ENCODE measurements around the gene SCN4B. TPM values are rescaled to one million over a fixed set of nuclear protein-coding genes. Genes with fewer than 3 reads are reported as not detected.
"Not testable (repeated sequence)": the region's sequence is repeated elsewhere in the genome, so short reads cannot be mapped to it uniquely, and the experiment has no call there.

Gene SCN4B, protein sequence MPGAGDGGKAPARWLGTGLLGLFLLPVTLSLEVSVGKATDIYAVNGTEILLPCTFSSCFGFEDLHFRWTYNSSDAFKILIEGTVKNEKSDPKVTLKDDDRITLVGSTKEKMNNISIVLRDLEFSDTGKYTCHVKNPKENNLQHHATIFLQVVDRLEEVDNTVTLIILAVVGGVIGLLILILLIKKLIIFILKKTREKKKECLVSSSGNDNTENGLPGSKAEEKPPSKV
- 5.7 TPM for total RNA-seq

DNA sequence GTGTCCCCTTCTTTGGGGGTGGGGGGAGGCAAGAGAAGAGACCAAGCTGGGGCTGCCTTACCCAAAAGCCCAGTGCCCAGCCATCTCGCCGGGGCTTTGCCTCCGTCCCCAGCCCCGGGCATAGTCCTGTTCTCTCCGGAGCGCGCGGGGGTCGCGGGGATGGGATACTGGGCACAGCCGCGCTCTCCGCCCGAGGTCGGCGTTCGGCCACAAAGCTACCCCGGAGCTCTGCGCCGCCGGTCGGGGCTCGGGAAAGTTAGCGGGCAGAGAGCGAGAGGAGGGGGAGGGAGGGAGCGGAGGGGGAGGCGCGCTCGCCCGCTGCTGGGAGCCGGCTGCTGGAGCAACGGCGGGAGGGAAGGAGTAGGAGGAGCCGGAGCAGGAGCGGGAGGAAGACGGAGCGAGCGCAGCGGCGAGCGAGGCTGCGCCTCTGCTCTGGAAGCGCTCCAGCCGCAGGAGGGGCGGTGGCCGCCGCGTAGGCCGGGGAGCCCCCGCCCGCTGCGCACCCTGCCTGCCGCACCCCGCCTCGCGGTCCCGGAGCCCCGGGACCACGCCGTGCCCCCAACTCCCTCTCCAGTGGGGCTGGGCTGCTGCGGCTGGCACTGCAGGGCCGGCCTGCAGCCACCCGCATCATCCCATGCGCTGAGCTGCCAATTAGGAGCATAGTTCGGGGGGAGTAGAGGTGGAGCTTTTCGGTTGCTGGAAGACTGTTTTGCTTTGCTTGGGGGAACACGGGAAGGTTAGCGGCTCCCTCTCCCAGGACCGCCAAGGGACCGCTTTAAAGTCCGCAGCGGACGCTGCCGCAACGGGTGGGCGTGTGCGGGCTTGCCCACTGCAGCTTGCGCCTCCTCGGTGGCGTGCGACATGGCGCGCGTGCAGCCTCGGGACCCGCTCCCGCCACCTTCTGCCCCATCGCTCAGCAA, at the start of gene SCN4B:
SCN4B (minus strand) TSS at position 272 of the 920 bp plus-strand sequence; CDS start at position 122, 150 bp downstream.
- FAIRE-seq = no peak
- DNase-seq (ENCODE audit: low spot score in 2 of 2) = peak; percentile 82 to 87

- DNase-seq (ENCODE audit: low spot score in 2 of 2) = no peak
- no peak for FAIRE-seq
These were observed 49.3 kb upstream of the SCN4B start for GRCh38 chr11:118201966-118202365.

DNA sequence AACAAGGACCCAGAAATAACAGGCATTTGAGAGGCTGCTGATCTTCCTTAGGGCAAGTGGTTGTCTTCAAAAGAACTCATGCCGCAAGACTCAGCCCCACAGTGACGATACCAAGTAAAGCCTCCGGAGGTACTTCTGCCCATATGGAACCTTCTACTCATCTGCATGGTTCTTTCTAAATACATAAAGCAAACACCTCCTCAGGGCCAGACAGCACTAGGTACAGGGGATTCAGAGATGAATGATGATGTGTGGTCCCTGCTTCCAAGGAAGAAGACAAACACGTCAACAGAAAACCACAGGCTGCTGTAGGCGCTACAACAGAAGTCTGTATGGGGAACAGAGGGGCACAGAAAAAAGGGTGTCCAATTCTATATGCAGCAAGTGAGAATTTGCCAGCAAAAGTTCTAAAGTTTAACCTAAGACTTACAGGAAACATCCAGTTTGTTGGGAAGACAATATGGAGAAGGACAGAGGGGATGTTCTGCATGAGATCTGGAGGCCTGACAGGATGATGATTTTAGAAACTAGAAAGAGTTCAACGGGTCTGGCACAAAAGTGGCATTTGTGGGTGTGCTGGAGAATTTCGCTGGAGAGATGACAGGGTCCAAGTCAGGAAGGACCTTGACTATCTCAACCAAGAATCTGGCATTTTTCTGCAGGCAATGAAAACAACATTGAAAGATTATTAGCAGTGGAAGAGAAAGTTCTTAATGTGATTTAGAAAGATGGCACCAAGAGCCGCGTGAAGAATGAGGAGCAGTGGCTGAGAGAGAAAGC, 48.5 kb upstream of the SCN4B start:
- FAIRE-seq (no peak), DNase-seq (ENCODE audit: low spot score in 2 of 2) (no peak)

GRCh38 chr11:118200497-118200896, 47.9 kb upstream of the SCN4B start:
- no peak for DNase-seq (ENCODE audit: low spot score in 2 of 2)
- FAIRE-seq = no peak

- FAIRE-seq (no peak), DNase-seq (ENCODE audit: low spot score in 2 of 2) (no peak)
These were observed 46.5 kb upstream of the SCN4B start for GRCh38 chr11:118199135-118199534.

GRCh38 chr11:118198370-118198769, 45.7 kb upstream of the SCN4B start:
- no peak for FAIRE-seq
- peak in 1 of 2 donors; percentile 66 for DNase-seq (ENCODE audit: low spot score in 2 of 2)

DNA sequence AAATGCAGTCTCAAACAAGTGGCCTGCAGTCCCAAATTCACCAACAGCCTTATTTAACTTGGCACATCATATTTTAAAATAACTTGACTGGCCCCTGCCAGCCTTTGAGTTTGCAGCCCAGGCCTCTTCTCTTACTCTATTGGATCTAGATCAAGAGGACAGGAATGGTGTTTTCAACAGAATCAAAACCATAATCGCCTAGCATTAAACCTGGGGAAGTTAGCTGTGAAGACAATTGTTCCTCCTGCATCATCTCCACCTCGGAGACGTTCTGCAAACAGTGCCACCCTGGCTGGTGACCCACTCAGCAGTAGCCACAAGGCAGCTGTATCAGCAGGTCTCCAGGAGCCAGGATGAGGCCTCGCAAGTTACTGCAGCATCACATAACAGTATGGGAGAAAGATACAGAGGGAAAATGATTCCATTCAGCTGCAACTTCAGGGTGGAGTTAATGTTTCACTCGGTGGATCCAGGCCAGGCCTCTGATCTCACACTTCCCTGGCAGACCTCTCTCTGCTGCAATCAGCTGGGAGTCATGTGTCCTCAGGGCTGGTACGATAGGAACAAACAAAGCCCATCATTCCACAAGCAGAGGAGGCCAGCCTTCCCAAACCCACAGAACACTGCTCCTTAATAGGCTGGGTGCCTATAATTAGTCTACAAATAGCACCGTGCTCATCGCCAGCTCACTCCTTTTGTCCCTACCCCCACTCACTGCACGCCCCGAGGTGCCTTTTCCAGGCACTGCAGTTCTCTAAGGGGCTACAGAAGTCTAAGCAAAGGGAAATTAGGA, 42.4 kb upstream of the SCN4B start:
- DNase-seq (ENCODE audit: low spot score in 2 of 2) = peak in 1 of 2 donors; percentile 28

GRCh38 chr11:118193910-118194566, 41.4 kb upstream of the SCN4B start:
- DNase-seq (ENCODE audit: low spot score in 2 of 2) (no peak), FAIRE-seq (no peak)

More for the DNA sequence above, 42.4 kb upstream of the SCN4B start:
- FAIRE-seq = no peak

- not testable (repeated sequence) for FAIRE-seq; DNase-seq (ENCODE audit: low spot score in 2 of 2)
These were observed 40.2 kb upstream of the SCN4B start for GRCh38 chr11:118192817-118193216.

DNA sequence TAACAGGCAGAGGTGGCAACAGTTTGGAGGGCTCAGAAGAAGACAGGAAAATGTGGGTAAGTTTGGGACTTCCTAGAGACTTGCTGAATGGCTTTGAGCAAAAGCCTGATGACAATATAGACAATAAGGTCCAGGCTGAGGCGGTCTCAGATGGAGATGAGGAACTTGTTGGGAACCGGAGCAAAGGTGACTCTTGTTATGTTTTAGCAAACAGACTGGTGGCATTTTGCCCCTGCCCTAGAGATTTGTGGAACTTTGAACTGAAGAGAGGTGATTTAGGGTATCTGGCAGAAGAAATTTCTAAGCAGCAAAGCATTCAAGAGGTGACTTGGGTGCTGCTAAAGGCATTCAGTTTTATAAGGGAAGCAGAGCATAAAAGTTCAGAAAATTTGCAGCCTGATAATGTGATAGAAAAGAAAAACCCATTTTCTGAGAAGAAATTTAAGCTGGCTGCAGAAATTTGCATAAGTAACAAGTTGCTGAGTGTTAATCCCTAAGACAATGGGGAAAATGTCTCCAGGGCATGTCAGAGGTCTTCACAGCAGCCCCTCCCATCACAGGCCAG, 38.4 kb upstream of the SCN4B start:
- FAIRE-seq; DNase-seq (ENCODE audit: low spot score in 2 of 2): not testable (repeated sequence)

DNA sequence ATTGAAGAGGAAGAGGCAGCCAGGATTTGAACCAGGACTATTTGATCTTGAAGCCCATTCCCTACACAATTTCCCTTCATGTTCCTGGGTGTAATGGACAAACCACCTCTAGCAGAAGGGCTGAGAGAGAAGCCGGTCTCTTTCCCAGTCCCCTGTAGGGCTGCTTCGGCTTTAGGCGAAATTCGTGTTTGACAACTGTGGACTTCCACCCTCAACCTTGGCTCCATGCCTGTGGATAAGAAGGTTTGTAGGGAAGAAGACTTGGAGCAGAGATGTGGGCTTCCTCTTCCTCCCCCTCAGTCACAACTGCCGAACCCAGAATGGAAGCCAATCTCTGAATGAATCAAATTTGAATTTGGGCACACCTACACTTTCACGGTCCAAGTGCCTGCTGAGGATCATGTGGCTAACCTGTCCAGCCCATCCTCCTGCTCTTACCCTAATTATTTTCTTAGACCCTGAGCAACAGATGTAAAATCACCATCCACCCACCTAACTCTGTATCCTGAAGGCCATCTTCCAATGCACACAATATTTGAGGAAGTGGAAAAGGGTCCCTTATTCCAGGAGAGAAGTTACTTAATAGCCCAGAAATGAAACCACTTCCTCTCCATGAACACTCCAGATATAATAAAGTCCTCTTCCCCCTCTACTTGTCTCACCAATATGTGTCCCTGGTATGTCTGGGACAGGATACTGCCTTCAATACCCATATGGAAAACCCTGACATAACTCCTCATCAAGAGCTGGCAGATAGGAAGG, 33.9 kb upstream of the SCN4B start:
- DNase-seq (ENCODE audit: low spot score in 2 of 2) (no peak), FAIRE-seq (no peak)

DNA sequence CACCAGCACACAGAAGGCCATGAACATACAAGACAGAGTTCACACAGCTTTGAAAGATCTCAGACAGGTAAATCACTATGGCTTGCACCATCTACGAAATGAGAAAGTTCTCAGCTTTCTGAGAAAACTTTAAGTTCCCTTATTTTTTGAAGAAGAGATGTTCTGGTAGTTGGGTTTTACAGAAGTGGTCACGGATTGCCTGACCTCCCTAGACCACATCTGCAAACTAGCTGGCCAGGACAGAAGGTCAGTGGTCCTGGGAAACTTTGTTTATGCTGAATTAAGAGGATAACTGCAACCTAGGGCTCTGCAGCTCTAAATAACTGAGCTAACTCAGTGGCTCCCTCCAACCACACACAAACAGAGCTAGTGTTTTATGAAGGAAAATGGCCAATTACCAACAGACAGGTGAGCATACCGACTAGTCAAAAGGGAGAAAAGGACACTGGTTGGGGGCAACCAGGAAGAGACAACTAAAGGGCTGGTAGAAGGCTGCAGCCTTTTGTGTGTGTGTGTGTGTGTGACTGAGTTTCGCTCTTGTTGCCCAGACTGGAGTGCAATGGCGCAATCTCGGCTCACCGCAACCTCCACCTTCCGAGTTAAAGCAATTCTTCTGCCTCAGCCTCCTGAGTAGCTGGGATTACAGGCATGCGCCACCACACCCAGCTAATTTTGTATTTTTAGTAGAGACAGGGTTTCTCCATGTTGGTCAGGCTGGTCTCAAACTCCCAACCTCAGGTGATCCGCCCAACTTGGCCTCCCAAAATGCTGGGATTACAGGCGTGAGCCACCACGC, 32.4 kb upstream of the SCN4B start:
- no peak for FAIRE-seq

DNA sequence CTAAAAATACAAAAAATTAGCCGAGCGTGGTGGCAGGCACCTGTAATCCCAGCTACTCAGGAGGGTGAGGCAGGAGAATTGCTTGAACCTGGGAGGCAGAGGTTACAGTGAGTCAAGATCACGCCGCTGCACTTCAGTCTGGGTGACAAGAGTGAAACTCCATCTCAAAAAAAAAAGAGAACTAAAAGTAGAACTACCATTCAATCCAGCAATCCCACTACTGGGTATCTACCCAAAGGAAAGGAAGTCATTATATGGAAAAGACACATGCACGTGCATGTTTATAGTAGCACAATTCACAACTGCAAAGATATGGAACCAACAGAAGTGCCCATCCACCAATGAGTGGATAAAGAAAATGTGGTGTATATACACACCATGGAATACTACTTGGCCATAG, 31.1 kb upstream of the SCN4B start:
- DNase-seq (ENCODE audit: low spot score in 2 of 2); FAIRE-seq: not testable (repeated sequence)

More for the DNA sequence above, 32.4 kb upstream of the SCN4B start:
- DNase-seq (ENCODE audit: low spot score in 2 of 2) = no peak

- FAIRE-seq (no peak), DNase-seq (ENCODE audit: low spot score in 2 of 2) (peak; percentile 58 to 72)
These were observed 27.7 kb upstream of the SCN4B start for GRCh38 chr11:118180300-118180703.

GRCh38 chr11:118176778-118177134, 24.1 kb upstream of the SCN4B start:
- no peak for FAIRE-seq

DNA sequence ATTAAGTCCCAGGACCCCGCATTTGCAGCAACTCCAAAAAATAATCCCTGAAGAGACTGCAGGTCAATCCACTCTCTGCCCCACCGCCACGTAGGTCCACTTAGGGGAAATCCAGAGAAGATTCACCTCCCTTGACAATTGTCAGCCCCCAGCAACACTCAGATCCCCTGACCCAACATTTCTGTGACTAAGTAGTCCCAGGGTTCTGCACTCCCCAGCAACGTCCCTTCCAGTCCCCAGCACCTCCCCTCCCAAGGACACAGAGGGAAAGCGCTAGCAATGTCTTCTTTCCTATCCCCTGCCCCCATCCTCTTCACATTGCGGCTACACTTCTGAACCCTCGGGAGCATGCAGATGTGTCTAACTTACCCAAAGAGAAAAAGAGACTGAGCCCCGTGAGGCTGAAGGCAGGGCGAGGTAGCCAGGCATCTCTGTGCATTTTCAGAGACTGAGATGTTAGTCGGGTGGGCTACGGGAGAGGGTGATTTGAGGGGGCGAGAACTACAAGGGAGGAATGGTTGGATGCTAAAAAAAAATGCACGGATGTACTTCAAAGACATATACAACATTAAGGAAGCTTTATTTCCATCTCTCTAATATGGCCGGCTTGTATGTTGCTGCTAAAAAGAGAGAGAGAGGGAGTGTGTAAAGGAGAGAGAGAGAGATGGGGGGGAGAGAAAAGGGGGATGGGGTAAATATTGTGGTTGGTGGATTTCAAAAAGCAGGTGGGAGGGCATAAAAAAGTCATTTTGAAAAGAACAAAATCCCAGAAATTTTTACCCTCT, 23.6 kb upstream of the SCN4B start, which contains the start of gene SCN2B:
SCN2B (minus strand) TSS at position 647 of the 785 bp plus-strand sequence; CDS start at position 439, 208 bp downstream.
- no peak for FAIRE-seq
- DNase-seq (ENCODE audit: low spot score in 2 of 2) = peak in 1 of 2 donors; percentile 46

More at GRCh38 chr11:118176778-118177134, 24.1 kb upstream of the SCN4B start:
- no peak for DNase-seq (ENCODE audit: low spot score in 2 of 2)

Data from frontal cortex (tissue), 4 donors.